Activated CD4-positive, CD25-positive, alpha-beta regulatory T cell treated with anti-CD3 and anti-CD28 coated beads, Interleukin-2, amount 50 U/mL, for 24 hours (primary cell): ENCODE data around the gene PDZD4.

Experiments used
- ATAC-seq, 2 donors: fragments of 150-1000 bp; cut with Tn5 transposase; one replicate each; pipeline ENCODE4 v1.10.0; 2021; ENCODE audit warnings: mild to moderate bottlenecking in 1 of 2, moderate library complexity in 1 of 2

Gene PDZD4

GRCh38 chrX:153782313-153782712 lies 48.0 kb downstream of the PDZD4 start:
- no peak for ATAC-seq

- no peak for ATAC-seq
These were observed 48.8 kb downstream of the PDZD4 start for GRCh38 chrX:153781428-153782047.

- ATAC-seq: no peak
These were observed 49.5 kb downstream of the PDZD4 start, which contains the start of gene SRPK3 for GRCh38 chrX:153780678-153781427. TSS of gene SRPK3 (plus strand) at chrX:153781041. CDS start at chrX:153781087, 46 bp downstream.

- no peak for ATAC-seq
These were observed 50.3 kb downstream of the PDZD4 start for GRCh38 chrX:153779891-153780677.

- ATAC-seq: peak in 1 of 2 donors; percentile 17
These were observed 51.7 kb downstream of the PDZD4 start for GRCh38 chrX:153778684-153779101.

- ATAC-seq: no peak
These were observed 52.2 kb downstream of the PDZD4 start for GRCh38 chrX:153778181-153778580.

GRCh38 chrX:153777261-153778090 lies 52.9 kb downstream of the PDZD4 start:
- no peak for ATAC-seq

GRCh38 chrX:153776611-153777045 lies 53.7 kb downstream of the PDZD4 start:
- ATAC-seq: no peak

- no peak for ATAC-seq
These were observed 54.2 kb downstream of the PDZD4 start for GRCh38 chrX:153776120-153776599.

GRCh38 chrX:153775293-153776119 lies 54.8 kb downstream of the PDZD4 start:
- ATAC-seq: no peak

GRCh38 chrX:153774576-153775292 lies 55.6 kb downstream of the PDZD4 start:
- no peak for ATAC-seq

- no peak for ATAC-seq
These were observed 56.4 kb downstream of the PDZD4 start for GRCh38 chrX:153773741-153774575.

GRCh38 chrX:153773218-153773611 lies 57.1 kb downstream of the PDZD4 start:
- ATAC-seq: no peak

GRCh38 chrX:153772316-153773217 lies 57.8 kb downstream of the PDZD4 start:
- no peak for ATAC-seq

- no peak for ATAC-seq
These were observed 58.7 kb downstream of the PDZD4 start for GRCh38 chrX:153771415-153772315.

GRCh38 chrX:153770601-153771414 lies 59.5 kb downstream of the PDZD4 start:
- ATAC-seq: no peak
